A549 (cell line): ENCODE data around the gene ALDH1A1. TPM values are rescaled to one million over a fixed set of nuclear protein-coding genes. Genes with fewer than 3 reads are reported as not detected.

Source experiments
- ATAC-seq, 2 experiments: fragments of 200-7000 bp in 1 of 2; fragments of >200 bp in 1 of 2; cut with Nextera tagmentation in 1 of 2; cut with Tn5 transposase in 1 of 2; 3 replicates each; pipeline versions ENCODE4 v1.8.0 to v1.9.1; 2018 to 2020; ENCODE audit warnings: mild to moderate bottlenecking in 1 of 2, moderate library complexity in 1 of 2
- CTCF ChIA-PET: fragments of 300-600 bp; sonication (Branson Sonifier 250); formaldehyde crosslinking; extraction: SDS; loops from one replicate; lab custom pipeline; 2021; ENCODE audit warnings: antibody characterized with exemption, inconsistent platforms; lab: Yijun Ruan, JAX
- POLR2A ChIA-PET: fragments of 350-600 bp; formaldehyde crosslinking; extraction: SDS; loops from one replicate; lab custom pipeline; 2021; ENCODE audit warnings: antibody characterized with exemption, inconsistent platforms; lab: Yijun Ruan, JAX
- DNase-seq, 2 experiments: peaks; one replicate each; pipeline versions ENCODE4 v3.0.0 to v3.0.0-alpha.2; 2011 to 2016; ENCODE audit warnings: low read depth in 1 of 2, low spot score in 1 of 2
- FAIRE-seq: peaks from 2 replicates; lab custom pipeline; 2011; peaks lifted over from hg19 to GRCh38; lab: Jason Lieb, UNC
- H3K27ac ChIP-seq, 2 experiments: fragments of >200 bp; sonication (Bioruptor Twin); formaldehyde crosslinking; 3 replicates each; pipeline ENCODE4 v1.5.1; 2016 to 2017
- H3K4me1 ChIP-seq: fragments of >200 bp; sonication (Bioruptor Twin); formaldehyde crosslinking; 3 replicates; pipeline ENCODE4 v1.6.1; 2016
- H3K4me2 ChIP-seq: fragments of >200 bp; sonication (Bioruptor Twin); formaldehyde crosslinking; 3 replicates; pipeline ENCODE4 v1.6.1; 2016
- H3K4me3 ChIP-seq: fragments of >200 bp; sonication (Bioruptor Twin); formaldehyde crosslinking; 3 replicates; pipeline ENCODE4 v1.5.1; 2016
- H3K9me3 ChIP-seq: fragments of >200 bp; sonication (Bioruptor Twin); formaldehyde crosslinking; 3 replicates; pipeline ENCODE4 v1.6.1; 2016
- BCL3 ChIP-seq: fragments of >200 bp; sonication (Bioruptor Twin); formaldehyde crosslinking; IDR thresholded peaks from 3 replicates; pipeline ENCODE4 v1.6.1; 2016
- CBX2 ChIP-seq: fragments of 200-600 bp; sonication (generic); IDR thresholded peaks from 2 replicates; pipeline ENCODE4 v1.6.1; 2016; ENCODE audit warnings: low read depth, mild to moderate bottlenecking, borderline replicate concordance
- CEBPB ChIP-seq, 2 experiments: fragments of >200 bp in 1 of 2; sonication (Bioruptor Twin) in 1 of 2; formaldehyde crosslinking in 1 of 2; IDR thresholded peaks; 2 replicates each; pipeline ENCODE4 v1.6.1; 2012 to 2016
- CHD4 ChIP-seq: fragments of 200-600 bp; sonication (generic); IDR thresholded peaks from 2 replicates; pipeline ENCODE4 v1.6.1; 2016; ENCODE audit warnings: antibody characterized with exemption, mild to moderate bottlenecking, borderline replicate concordance
- CTCF ChIP-seq: fragments of >200 bp; sonication (Bioruptor Twin); formaldehyde crosslinking; IDR thresholded peaks from 3 replicates; pipeline ENCODE4 v1.5.1; 2016
- ESRRA ChIP-seq: fragments of 150-350 bp; IDR thresholded peaks from 2 replicates; pipeline ENCODE4 v1.6.1; 2014; ENCODE audit warnings: mild to moderate bottlenecking, low read length, borderline replicate concordance
- FOSL2 ChIP-seq, 2 experiments: fragments of 450-650 bp in 1 of 2; fragments of >200 bp in 1 of 2; sonication (Bioruptor Twin) in 1 of 2; formaldehyde crosslinking; IDR thresholded peaks; 2 replicates each; pipeline versions ENCODE4 v1.5.0 to v1.6.1; 2016 to 2020; ENCODE audit warnings: mild to moderate bottlenecking in 1 of 2, moderate library complexity in 1 of 2
- GATA3 ChIP-seq: IDR thresholded peaks from 2 replicates; pipeline ENCODE4 v1.6.1; 2012; ENCODE audit warnings: borderline replicate concordance
- JUN ChIP-seq, 2 experiments: fragments of >200 bp; sonication (Bioruptor Twin); formaldehyde crosslinking; IDR thresholded peaks; 2 replicates in 1 of 2; 3 replicates in 1 of 2; pipeline ENCODE4 v1.6.1; 2016 to 2017
- JUNB ChIP-seq: fragments of >200 bp; sonication (Bioruptor Twin); formaldehyde crosslinking; IDR thresholded peaks from 2 replicates; pipeline ENCODE4 v1.6.1; 2016
- KDM1A ChIP-seq: fragments of 200-600 bp; sonication (generic); IDR thresholded peaks from 2 replicates; pipeline ENCODE4 v1.6.1; 2016; ENCODE audit warnings: low read depth, mild to moderate bottlenecking
- MAX ChIP-seq: IDR thresholded peaks from 2 replicates; pipeline ENCODE4 v1.6.1; 2012
- MYC ChIP-seq: IDR thresholded peaks from 2 replicates; pipeline ENCODE4 v1.6.1; 2012; ENCODE audit warnings: mild to moderate bottlenecking, inconsistent platforms, low read length, improper control_type of control experiment, borderline replicate concordance
- NFE2L2 ChIP-seq: fragments of 150-350 bp; conservative IDR thresholded peaks from 2 replicates; pipeline ENCODE4 v1.6.1; 2014; ENCODE audit warnings: low read length
- NPAS2 ChIP-seq: fragments of 250-450 bp; sonication (Bioruptor Pico); IDR thresholded peaks from 2 replicates; pipeline ENCODE4 v1.8.0; 2022; ENCODE audit warnings: mild to moderate bottlenecking, moderate library complexity, borderline replicate concordance
- RAD21 ChIP-seq, 2 experiments: fragments of >200 bp in 1 of 2; sonication (Bioruptor Twin) in 1 of 2; formaldehyde crosslinking in 1 of 2; IDR thresholded peaks in 1 of 2; conservative IDR thresholded peaks in 1 of 2; 2 replicates in 1 of 2; 3 replicates in 1 of 2; pipeline ENCODE4 v1.6.1; 2012 to 2018; ENCODE audit warnings: inconsistent platforms in 1 of 2
- RARB ChIP-seq: fragments of 250-450 bp; sonication (Bioruptor Pico); IDR thresholded peaks from 2 replicates; pipeline ENCODE4 v1.8.0; 2021; ENCODE audit warnings: mild to moderate bottlenecking, moderate library complexity
- RCOR1 ChIP-seq: fragments of 150-350 bp; IDR thresholded peaks from 2 replicates; pipeline ENCODE4 v1.6.1; 2014; ENCODE audit warnings: antibody characterized with exemption, low read length, low read depth
- SMC3 ChIP-seq: fragments of >200 bp; sonication (Bioruptor Twin); formaldehyde crosslinking; IDR thresholded peaks from 3 replicates; pipeline ENCODE4 v1.6.1; 2018; ENCODE audit warnings: inconsistent platforms
- SREBF2 ChIP-seq: fragments of 450-650 bp; IDR thresholded peaks from 2 replicates; pipeline ENCODE4 v1.6.1; 2014; ENCODE audit warnings: mild to moderate bottlenecking, moderate library complexity
- TP53 ChIP-seq: fragments of 250-450 bp; sonication (Bioruptor Pico); IDR thresholded peaks from 2 replicates; pipeline ENCODE4 v1.5.0; 2021; ENCODE audit warnings: mild to moderate bottlenecking, moderate library complexity
- ZC3H11A ChIP-seq: fragments of 450-650 bp; IDR thresholded peaks from 2 replicates; pipeline ENCODE4 v1.6.1; 2014; ENCODE audit warnings: antibody characterized with exemption, mild to moderate bottlenecking
- ZFP36 ChIP-seq: fragments of 450-650 bp; IDR thresholded peaks from 2 replicates; pipeline ENCODE4 v1.6.1; 2014; ENCODE audit warnings: borderline replicate concordance; ENCODE audit not compliant: partially characterized antibody
- WGBS: methylation state at CpG from one replicate; pipeline ENCODE4 v1.1.6; 2017; ENCODE audit errors: missing lambda C conversion rate; 5-methylcytosine and 5-hydroxymethylcytosine counted together
- polyA plus RNA-seq, 4 experiments: library from polyadenylated mRNA; depleted of rRNA in 3 of 4; stranded (reverse); fragments of >200 nt; fragmentation: RNase III in 1 of 4; extraction: RNeasy Plus Mini Kit Qiagen cat#74134 plus additional on column Dnase treatment in 1 of 4; gene quantifications; 2 replicates in 3 of 4; 3 replicates in 1 of 4; pipeline ENCODE4 v1.2.3, GENCODE V29; 2011 to 2017

ALDH1A1 gene
- polyA plus RNA-seq, 2 of the 4 experiments (the other 2 are of a cell fraction): 8,617 to 9,987 TPM

GRCh38 chr9:72871685-72872084 is 81.2 kb downstream of the ALDH1A1 start:
- FAIRE-seq: peak; percentile 36
- Histone ChIP-seq H3K4me2 (peak overlapping the region; percentile 55), H3K9me3 (peaks cover 5% of the 10 kb centered on the region; the same call in 2 of the 3 replicates), H3K4me3 (no peak overlapping the region), H3K27ac (peak overlapping the region; percentile 61 to 81), H3K4me1 (peaks cover 47% of the 10 kb centered on the region)
- 16% methylated on average over 3 of the region's 3 CpGs for WGBS
- ChIA-PET CTCF (interaction anchor here (0.8 to 4.1 kb wide), 42 partner anchors 9 to 590 kb away, joined by 3 to 32 read pairs (median 5); no protein-coding TSS in a partner anchor), POLR2A (interaction anchor here (1.3 kb wide), 1 partner anchor 10 kb away, joined by 3 read pairs; no protein-coding TSS in a partner anchor)
- ATAC-seq: peak in 1 of 2 experiments; percentile 43; a peak in 4 of 6 replicates
- TF ChIP-seq BCL3: no peak
- TF ChIP-seq SMC3: peak; percentile 90
- TF ChIP-seq TP53 (CRISPR knock-in tag): no peak
- TF ChIP-seq CHD4: no peak
- no peak for TF ChIP-seq SREBF2
- no peak for TF ChIP-seq KDM1A
- TF ChIP-seq CTCF: peak; percentile 88
- TF ChIP-seq RAD21 (conservative IDR thresholded peaks at IDR 0.05 in 1 of 2, IDR thresholded peaks at IDR 0.05 in 1 of 2): peak; percentile 77 to 91
- DNase-seq: peak in 1 of 2 experiments; percentile 48

- peaks cover 10% of the 10 kb centered on the region for H3K4me1 ChIP-seq
- no peak overlapping the region for H3K4me3 ChIP-seq
- CTCF ChIA-PET: interaction anchor here (0.9 to 2.1 kb wide), 3 partner anchors 186 to 337 kb away, joined by 3 to 7 read pairs (median 3); no protein-coding TSS in a partner anchor
- WGBS: 91% methylated on average over 1 of the region's 1 CpG
- H3K4me2 ChIP-seq: no peak overlapping the region
- ATAC-seq (peak in 1 of 2 experiments; percentile 37; a peak in 4 of 6 replicates), FAIRE-seq (peak; percentile 7), DNase-seq (no peak)
- H3K9me3 ChIP-seq: peaks cover 6% of the 10 kb centered on the region; the same call in 2 of the 3 replicates
- TF ChIP-seq NPAS2 (CRISPR knock-in tag) (no peak), MYC (no peak), JUNB (no peak), ESRRA (no peak), ZC3H11A (no peak), BCL3 (no peak), TP53 (CRISPR knock-in tag) (no peak), NFE2L2 (no peak), ZFP36 (no peak), MAX (no peak), JUN (IDR thresholded peaks at IDR 0.05) (no peak), RARB (CRISPR knock-in tag) (no peak), GATA3 (no peak), FOSL2 (IDR thresholded peaks at IDR 0.05) (no peak), FOSL2 (CRISPR knock-in tag; IDR thresholded peaks at IDR 0.05) (no peak), CBX2 (no peak), CEBPB (IDR thresholded peaks at IDR 0.05) (no peak), RCOR1 (no peak)
- POLR2A ChIA-PET: no interaction called here
- peak overlapping the region in 1 of 2 experiments; percentile 67; a peak in 2 of 6 replicates for H3K27ac ChIP-seq
These were observed 88.5 kb downstream of the ALDH1A1 start for GRCh38 chr9:72864327-72864726.
